Forelimb muscle (tissue), 1 donor: ENCODE results near the gene HTR1E. TPM values are rescaled to one million over a fixed set of nuclear protein-coding genes. Genes with fewer than 3 reads are reported as not detected.
A peak's percentile ranks its signal among the peaks of the same experiment; 100 is the strongest.
"Not testable (repeated sequence)": the region's sequence is repeated elsewhere in the genome, so short reads cannot be mapped to it uniquely, and the experiment has no call there.

Experiments
- DNase-seq: peaks from one replicate; pipeline ENCODE4 v3.0.0-alpha.2; 2013; ENCODE audit warnings: low read depth
- polyA plus RNA-seq: library from polyadenylated mRNA; unstranded; fragments of 120-200 nt; gene quantifications from one replicate; pipeline ENCODE4 v1.2.1, GENCODE V29; 2013; ENCODE audit not compliant: insufficient read length

Gene HTR1E
- polyA plus RNA-seq, 1 donor = not detected

GRCh38 chr6:86973088-86973487, 35.8 kb downstream of the HTR1E start:
- no peak for DNase-seq

- no peak for DNase-seq
Observed at GRCh38 chr6:86978251-86978650, 40.9 kb downstream of the HTR1E start.

GRCh38 chr6:87001494-87001893, 64.2 kb downstream of the HTR1E start:
- DNase-seq = no peak

GRCh38 chr6:87002391-87002790, 65.1 kb downstream of the HTR1E start:
- DNase-seq = not testable (repeated sequence)

GRCh38 chr6:87006541-87006940, 69.2 kb downstream of the HTR1E start:
- not testable (repeated sequence) for DNase-seq

DNA sequence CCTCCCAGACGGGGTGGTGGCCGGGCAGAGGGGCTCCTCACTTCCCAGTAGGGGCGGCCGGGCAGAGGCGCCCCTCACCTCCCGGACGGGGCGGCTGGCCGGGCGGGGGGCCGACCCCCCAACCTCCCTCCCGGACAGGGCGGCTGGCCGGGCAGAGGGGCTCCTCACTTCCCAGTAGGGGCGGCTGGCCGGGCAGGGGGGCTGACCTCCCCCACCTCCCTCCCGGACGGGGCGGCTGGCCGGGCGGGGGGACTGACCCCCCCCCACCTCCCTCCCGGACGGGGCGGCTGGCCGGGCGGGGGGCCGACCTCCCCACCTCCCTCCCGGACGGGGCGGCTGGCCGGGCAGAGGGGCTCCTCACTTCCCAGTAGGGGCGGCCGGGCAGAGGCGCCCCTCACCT, 72.3 kb downstream of the HTR1E start:
- DNase-seq = not testable (repeated sequence)

DNA sequence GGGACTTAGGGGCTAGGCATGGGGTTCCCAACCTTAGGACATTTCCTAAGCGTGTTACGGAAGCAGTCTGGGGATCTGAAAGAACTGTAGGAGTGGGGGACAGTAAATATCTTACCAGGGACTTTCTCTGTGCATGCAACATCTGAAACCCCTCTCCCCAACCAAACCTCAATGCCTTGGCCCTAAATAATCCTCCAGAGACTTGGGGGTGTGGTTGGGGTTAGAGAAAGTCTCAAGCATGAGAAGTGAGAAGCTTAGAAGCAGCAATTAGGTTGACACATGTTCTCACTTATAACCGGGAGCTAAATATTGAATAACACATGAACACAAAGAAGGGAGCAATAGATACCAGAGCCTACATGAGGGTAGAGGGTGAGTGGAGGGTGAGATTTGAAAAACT, 74.7 kb downstream of the HTR1E start:
- DNase-seq = no peak

DNA sequence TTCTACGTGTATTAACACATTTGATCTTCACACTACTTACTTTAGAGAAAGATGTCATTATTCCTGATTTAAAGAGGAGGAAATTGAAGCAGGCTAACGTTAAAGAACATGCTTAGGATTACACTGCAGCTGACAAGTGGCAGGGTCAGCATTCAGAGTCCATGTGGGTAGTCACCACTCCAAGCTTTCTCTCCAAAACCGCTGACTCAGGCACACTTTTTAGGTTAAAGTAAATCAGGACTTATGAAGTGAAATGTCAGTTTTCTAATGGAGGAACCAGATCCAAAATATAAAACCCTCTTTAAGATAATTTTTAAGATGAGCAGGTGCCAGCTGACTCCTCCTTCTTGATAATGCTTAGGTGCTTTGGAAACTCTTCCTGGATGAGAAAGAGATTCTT, 75.4 kb downstream of the HTR1E start:
- no peak for DNase-seq

GRCh38 chr6:87016772-87017171, 79.4 kb downstream of the HTR1E start:
- no peak for DNase-seq

- no peak for DNase-seq
Observed at GRCh38 chr6:87027021-87027420, 89.7 kb downstream of the HTR1E start.

DNA sequence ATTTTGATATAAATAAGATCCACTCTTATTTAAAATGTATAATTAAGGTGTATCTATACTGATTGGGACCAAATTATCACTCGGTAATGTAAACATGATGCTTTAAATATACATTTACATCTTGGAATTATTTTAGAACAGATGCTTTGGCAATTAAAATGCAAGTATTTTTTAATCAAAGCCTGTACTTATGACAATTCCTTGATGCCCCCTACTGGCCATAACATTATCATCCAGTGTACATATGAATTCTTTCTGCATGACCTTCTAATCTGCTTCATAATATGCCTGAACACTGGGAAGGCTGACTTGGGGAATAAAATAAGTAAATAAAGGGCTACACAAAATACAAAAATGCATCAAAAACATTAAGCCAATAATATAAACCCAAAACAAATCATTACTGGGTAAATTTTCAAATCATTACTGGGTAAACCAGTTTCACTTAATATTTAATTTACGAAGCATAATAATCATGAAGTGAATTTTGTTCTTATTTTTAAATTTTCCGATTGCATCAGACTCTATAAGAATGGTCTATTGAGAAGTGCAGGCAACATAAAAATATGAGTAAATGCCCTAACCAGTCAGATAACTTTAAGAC, 92.5 kb downstream of the HTR1E start:
- peak; percentile 1 for DNase-seq

GRCh38 chr6:87040729-87041128, 103.4 kb downstream of the HTR1E start:
- DNase-seq = no peak

- no peak for DNase-seq
Observed at GRCh38 chr6:87045521-87046075, 108.3 kb downstream of the HTR1E start.

- no peak for DNase-seq
Observed at GRCh38 chr6:87049779-87050178, 112.5 kb downstream of the HTR1E start.

- no peak for DNase-seq
Observed at GRCh38 chr6:87053312-87053711, 116.0 kb downstream of the HTR1E start.

DNA sequence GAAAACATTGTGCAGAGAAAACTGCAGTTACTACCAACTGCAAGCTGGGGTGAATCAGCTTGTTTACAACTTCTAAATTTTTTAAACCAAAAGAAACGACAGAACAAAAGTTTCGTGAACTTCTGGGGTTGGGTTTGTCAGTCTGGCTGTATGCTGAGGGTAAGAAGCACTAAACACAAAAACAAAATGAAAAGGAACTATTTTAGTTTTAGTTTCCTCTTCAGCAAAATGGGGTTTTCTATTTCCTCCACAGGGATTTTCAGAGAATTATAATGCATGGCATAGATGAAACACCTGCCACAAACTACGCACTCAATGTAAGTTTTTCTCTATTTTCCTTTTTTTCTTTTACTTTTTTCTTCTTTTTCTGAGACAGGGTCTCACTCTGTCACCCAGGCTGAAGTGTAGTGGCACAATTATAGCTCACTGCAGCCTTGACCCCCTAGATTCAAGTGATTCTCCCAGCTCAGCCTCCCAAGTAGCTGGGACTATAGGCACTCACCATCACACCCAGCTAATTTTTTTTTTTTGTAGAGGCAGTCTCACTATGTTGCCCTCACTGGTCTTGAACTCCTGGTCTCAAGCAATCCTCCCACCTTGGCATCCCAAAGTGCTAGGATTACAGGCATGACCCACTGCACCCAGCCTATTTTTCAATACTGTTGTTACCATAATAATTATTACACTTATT, 117.0 kb downstream of the HTR1E start:
- no peak for DNase-seq

DNA sequence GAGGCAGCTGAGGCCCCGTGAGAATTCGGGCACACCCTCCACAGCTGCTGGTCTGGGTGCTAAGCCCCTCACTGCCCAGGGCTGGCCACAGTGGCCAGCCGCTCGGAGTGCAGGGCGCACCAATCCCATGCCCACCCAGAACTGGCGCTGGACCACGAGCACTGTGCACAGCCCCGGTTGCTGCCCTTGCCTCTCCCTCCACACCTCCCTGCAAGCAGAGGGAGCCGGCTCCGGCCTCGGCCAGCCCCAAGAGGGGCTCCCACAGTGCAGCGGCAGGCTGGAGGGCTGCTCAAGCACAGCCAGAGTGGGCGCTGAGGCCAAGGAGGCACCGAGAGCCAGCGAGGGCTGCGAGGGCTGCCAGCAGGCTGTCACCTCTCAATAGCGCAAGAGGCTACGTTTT, 122.6 kb downstream of the HTR1E start:
- no peak for DNase-seq

GRCh38 chr6:87065117-87065516, 127.8 kb downstream of the HTR1E start:
- DNase-seq = no peak

Other genes starting within 250 kb of the HTR1E start
- 0.72 TPM for gene CGA, start 157.6 kb downstream of the HTR1E start, polyA plus RNA-seq
- 20.5 TPM for gene ZNF292, start 218.0 kb downstream of the HTR1E start, polyA plus RNA-seq